Stimulated activated naive CD4-positive, alpha-beta T cell treated with Interleukin-2 at 50 U/mL for 16 hours (primary cell): ENCODE measurements around the gene VWA2.

Source experiments
- DNase-seq: peaks from one replicate; lab custom pipeline; 2025; lab: John Stamatoyannopoulos, UW

VWA2 gene

GRCh38 chr10:114246679-114247305 lies 7.7 kb downstream of the VWA2 start:
- DNase-seq, result no peak

GRCh38 chr10:114250236-114250635 lies 11.2 kb downstream of the VWA2 start:
- no peak for DNase-seq

- DNase-seq, result no peak
Observed at GRCh38 chr10:114250716-114251115, 11.7 kb downstream of the VWA2 start.

GRCh38 chr10:114252092-114252491 lies 13.0 kb downstream of the VWA2 start:
- DNase-seq, result no peak

- no peak for DNase-seq
Observed at GRCh38 chr10:114252883-114253282, 13.8 kb downstream of the VWA2 start.

GRCh38 chr10:114255227-114255626 lies 16.2 kb downstream of the VWA2 start:
- DNase-seq, result no peak

- no peak for DNase-seq
Observed at GRCh38 chr10:114256008-114256765, 17.1 kb downstream of the VWA2 start.

- no peak for DNase-seq
Observed at GRCh38 chr10:114256822-114257221, 17.8 kb downstream of the VWA2 start.

- DNase-seq, result no peak
Observed at GRCh38 chr10:114257498-114257897, 18.4 kb downstream of the VWA2 start.

GRCh38 chr10:114258274-114258840 lies 19.3 kb downstream of the VWA2 start:
- no peak for DNase-seq

GRCh38 chr10:114259824-114260223 lies 20.8 kb downstream of the VWA2 start:
- DNase-seq, result no peak

- DNase-seq, result no peak
Observed at GRCh38 chr10:114260366-114260765, 21.3 kb downstream of the VWA2 start.

- DNase-seq, result no peak
Observed at GRCh38 chr10:114261076-114261475, 22.0 kb downstream of the VWA2 start.

GRCh38 chr10:114262496-114262895 lies 23.4 kb downstream of the VWA2 start:
- no peak for DNase-seq

GRCh38 chr10:114265392-114266053 lies 26.5 kb downstream of the VWA2 start:
- no peak for DNase-seq

- DNase-seq, result no peak
Observed at GRCh38 chr10:114266521-114266920, 27.5 kb downstream of the VWA2 start.

- DNase-seq, result no peak
Observed at GRCh38 chr10:114271075-114271778, 32.2 kb downstream of the VWA2 start.

GRCh38 chr10:114271779-114272167 lies 32.7 kb downstream of the VWA2 start:
- no peak for DNase-seq

- no peak for DNase-seq
Observed at GRCh38 chr10:114272696-114273095, 33.6 kb downstream of the VWA2 start.

- DNase-seq, result no peak
Observed at GRCh38 chr10:114273910-114274309, 34.9 kb downstream of the VWA2 start.

GRCh38 chr10:114274616-114275453 lies 35.8 kb downstream of the VWA2 start:
- no peak for DNase-seq
